ENCODE measurements around the gene CCNC.

DNA sequence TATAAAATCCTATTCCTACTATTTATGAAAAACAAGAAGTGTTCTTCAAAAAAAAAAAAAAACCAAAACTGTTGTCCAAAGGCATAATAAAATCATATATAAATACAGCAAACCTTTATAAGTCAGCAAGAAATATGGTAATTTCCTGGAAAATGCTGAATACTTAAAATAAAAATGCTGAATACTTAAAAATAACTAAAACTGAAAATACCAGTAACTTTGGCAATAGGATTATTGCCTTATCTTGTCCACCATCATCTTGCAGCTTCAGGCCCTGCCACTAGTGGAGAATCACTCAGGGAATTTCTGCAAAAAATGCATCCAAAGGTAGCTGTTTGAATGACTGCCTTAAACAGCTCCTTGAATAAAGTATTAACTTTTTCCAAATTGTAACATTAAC, 24.5 kb downstream of the CCNC start:
- TF ChIP-seq EGR2 (tag by site-specific recombination; IDR thresholded peaks at IDR 0.05; ENCODE audit: low read depth) (no peak), YY1 (tag by site-specific recombination; IDR thresholded peaks at IDR 0.05) (no peak), CTCF (tag by site-specific recombination; IDR thresholded peaks at IDR 0.05) (no peak), ZNF76 (tag by site-specific recombination; IDR thresholded peaks at IDR 0.05; ENCODE audit: borderline replicate concordance, low read depth) (no peak), ZNF549 (tag by site-specific recombination; IDR thresholded peaks at IDR 0.05) (no peak), ZNF514 (tag by site-specific recombination; IDR thresholded peaks at IDR 0.05) (no peak), ZNF423 (tag by site-specific recombination; IDR thresholded peaks at IDR 0.05) (no peak), ATF2 (tag by site-specific recombination; IDR thresholded peaks at IDR 0.05; ENCODE audit: low read depth) (no peak), ZNF274 (IDR thresholded peaks at IDR 0.05; ENCODE audit: low read length) (no peak), ZNF274 (tag by site-specific recombination; IDR thresholded peaks at IDR 0.05; ENCODE audit: borderline replicate concordance) (no peak), ZNF133 (tag by site-specific recombination; IDR thresholded peaks at IDR 0.05) (no peak), ZNF621 (tag by site-specific recombination; IDR thresholded peaks at IDR 0.05) (no peak), ZNF121 (tag by site-specific recombination; IDR thresholded peaks at IDR 0.05) (no peak)

Measured in HEK293 (cell line).